Colon (tissue), 2 donors: Measurements from ENCODE around the gene CTNNA2.

ENCODE experiments used
- FAIRE-seq: peaks from 2 replicates; lab custom pipeline; 2012; peaks lifted over from hg19 to GRCh38; lab: Jason Lieb, UNC
- donor health status: control.
- donor health status: control.

Gene CTNNA2

GRCh38 chr2:80222644-80223043, 709.8 kb downstream of the CTNNA2 start:
- no peak for FAIRE-seq

GRCh38 chr2:80231421-80231820, 718.6 kb downstream of the CTNNA2 start:
- FAIRE-seq: no peak

- no peak for FAIRE-seq
Measured at GRCh38 chr2:80233333-80233732, 720.5 kb downstream of the CTNNA2 start.

GRCh38 chr2:80238692-80239469, 726.0 kb downstream of the CTNNA2 start:
- FAIRE-seq: no peak

GRCh38 chr2:80242355-80242910, 729.6 kb downstream of the CTNNA2 start:
- FAIRE-seq: no peak

- FAIRE-seq: no peak
Measured at GRCh38 chr2:80244905-80245584, 732.2 kb downstream of the CTNNA2 start.

GRCh38 chr2:80246534-80246933, 733.7 kb downstream of the CTNNA2 start:
- no peak for FAIRE-seq

- no peak for FAIRE-seq
Measured at GRCh38 chr2:80247339-80247738, 734.5 kb downstream of the CTNNA2 start.

- no peak for FAIRE-seq
Measured at GRCh38 chr2:80248146-80248545, 735.3 kb downstream of the CTNNA2 start.

- FAIRE-seq: no peak
Measured at GRCh38 chr2:80252294-80252986, 739.6 kb downstream of the CTNNA2 start.

GRCh38 chr2:80255918-80256781, 743.3 kb downstream of the CTNNA2 start:
- no peak for FAIRE-seq

- no peak for FAIRE-seq
Measured at GRCh38 chr2:80256782-80257167, 743.9 kb downstream of the CTNNA2 start.

- FAIRE-seq: no peak
Measured at GRCh38 chr2:80257450-80257849, 744.6 kb downstream of the CTNNA2 start.

GRCh38 chr2:80258341-80258740, 745.5 kb downstream of the CTNNA2 start:
- FAIRE-seq: no peak

- FAIRE-seq: no peak
Measured at GRCh38 chr2:80258793-80259192, 745.9 kb downstream of the CTNNA2 start.

GRCh38 chr2:80259292-80259691, 746.4 kb downstream of the CTNNA2 start:
- FAIRE-seq: no peak

- FAIRE-seq: no peak
Measured at GRCh38 chr2:80266231-80266630, 753.4 kb downstream of the CTNNA2 start.

- no peak for FAIRE-seq
Measured at GRCh38 chr2:80269806-80270205, 757.0 kb downstream of the CTNNA2 start.

GRCh38 chr2:80280598-80280997, 767.7 kb downstream of the CTNNA2 start:
- no peak for FAIRE-seq

- no peak for FAIRE-seq
Measured at GRCh38 chr2:80281049-80281448, 768.2 kb downstream of the CTNNA2 start.

- FAIRE-seq: no peak
Measured at GRCh38 chr2:80288576-80288975, 775.7 kb downstream of the CTNNA2 start.

GRCh38 chr2:80291656-80292055, 778.8 kb downstream of the CTNNA2 start:
- FAIRE-seq: no peak
